Kidney epithelial cell (primary cell): ENCODE measurements around the gene CARD19. TPM values are rescaled to one million over a fixed set of nuclear protein-coding genes. Genes with fewer than 3 reads are reported as not detected.

Experiments
- DNase-seq: peaks from one replicate; pipeline ENCODE4 v3.0.0-alpha.2; 2010; ENCODE audit warnings: low read depth
- H3K27me3 ChIP-seq: 2 replicates; pipeline ENCODE4 v1.6.0; 2011; ENCODE audit warnings: low read length; ENCODE audit not compliant: control insufficient read depth, insufficient read depth
- H3K36me3 ChIP-seq: 2 replicates; pipeline ENCODE4 v1.5.1; 2011; ENCODE audit warnings: low read length; ENCODE audit not compliant: control insufficient read depth, insufficient read depth
- H3K4me3 ChIP-seq: 2 replicates; pipeline ENCODE4 v1.5.1; 2011; ENCODE audit warnings: low read depth, mild to moderate bottlenecking, control low read depth, low read length
- CTCF ChIP-seq: IDR thresholded peaks from 2 replicates; pipeline ENCODE4 v1.5.1; 2011; ENCODE audit warnings: mild to moderate bottlenecking, moderate library complexity, low read length, control low read depth, inconsistent platforms; ENCODE audit not compliant: insufficient read depth, poor library complexity, severe bottlenecking
- total RNA-seq: library from RNA; depleted of rRNA; stranded (reverse); fragments of >200 nt; gene quantifications from 2 replicates; pipeline ENCODE4 v1.2.3, GENCODE V29; 2015

Gene CARD19
- total RNA-seq, 1 donor from 2014 or later: 32.6 TPM

- Histone ChIP-seq H3K4me3 (no peak overlapping the region), H3K27me3 (no peaks in the 10 kb centered on the region), H3K36me3 (no peaks in the 10 kb centered on the region)
- no peak for DNase-seq
- peak; percentile 23 for TF ChIP-seq CTCF
Observed at GRCh38 chr9:93119953-93120845, 24.2 kb downstream of the CARD19 start.

DNA sequence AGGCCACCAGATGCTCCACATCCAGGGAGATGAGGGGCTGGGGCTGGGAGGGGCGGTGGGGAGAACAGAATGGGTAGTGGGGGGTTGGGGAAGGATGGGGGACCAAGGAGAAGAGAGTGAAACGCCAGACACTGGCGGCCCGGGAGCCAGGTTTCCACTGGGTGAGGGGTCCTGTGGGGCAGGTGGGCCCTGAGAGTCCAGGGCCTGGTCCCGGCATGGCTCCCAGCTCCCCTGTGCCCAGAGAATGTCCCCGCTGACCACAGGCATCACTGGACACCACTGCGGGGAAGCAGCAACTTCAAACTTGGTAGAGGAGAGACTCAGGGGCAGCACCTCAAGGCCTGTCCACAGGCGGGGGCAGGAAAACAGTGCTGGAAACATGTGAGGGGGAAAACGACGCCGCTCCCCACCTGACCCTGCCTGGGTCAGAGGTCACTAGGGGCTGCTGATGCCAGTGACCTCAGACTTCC lies 24.9 kb downstream of the CARD19 start:
- Histone ChIP-seq H3K36me3 (no peaks in the 10 kb centered on the region), H3K27me3 (no peaks in the 10 kb centered on the region), H3K4me3 (no peak overlapping the region)
- DNase-seq: no peak
- no peak for TF ChIP-seq CTCF

- TF ChIP-seq CTCF: no peak
- DNase-seq: no peak
- H3K4me3 ChIP-seq: no peak overlapping the region
- H3K36me3 ChIP-seq: no peaks in the 10 kb centered on the region
- no peaks in the 10 kb centered on the region for H3K27me3 ChIP-seq
Observed at GRCh38 chr9:93121316-93122241, 25.6 kb downstream of the CARD19 start.

DNA sequence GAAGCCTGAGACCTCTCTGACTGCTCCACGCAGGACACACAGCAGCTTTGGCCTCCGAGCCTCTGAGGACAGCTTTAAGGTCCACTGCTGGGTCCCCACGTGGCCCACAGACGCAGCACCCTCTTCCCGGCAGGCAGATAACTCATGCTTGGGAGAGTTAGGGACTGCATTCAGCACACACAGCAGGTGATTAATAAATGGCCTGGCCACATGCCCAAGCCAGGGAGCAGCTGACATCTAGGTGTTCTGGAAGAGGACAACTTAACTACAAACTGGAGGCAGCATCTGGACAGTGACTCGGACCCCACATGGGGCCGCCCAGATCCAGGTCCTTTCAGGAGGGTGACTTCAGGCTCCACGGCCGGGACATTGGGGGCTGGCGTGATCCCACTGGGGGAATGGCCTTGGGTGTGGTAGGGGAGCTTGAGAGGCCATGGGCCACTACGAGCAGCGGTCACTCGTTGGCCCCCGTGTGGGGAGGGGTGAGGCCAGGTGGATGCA lies 26.8 kb downstream of the CARD19 start:
- no peak for TF ChIP-seq CTCF

DNA sequence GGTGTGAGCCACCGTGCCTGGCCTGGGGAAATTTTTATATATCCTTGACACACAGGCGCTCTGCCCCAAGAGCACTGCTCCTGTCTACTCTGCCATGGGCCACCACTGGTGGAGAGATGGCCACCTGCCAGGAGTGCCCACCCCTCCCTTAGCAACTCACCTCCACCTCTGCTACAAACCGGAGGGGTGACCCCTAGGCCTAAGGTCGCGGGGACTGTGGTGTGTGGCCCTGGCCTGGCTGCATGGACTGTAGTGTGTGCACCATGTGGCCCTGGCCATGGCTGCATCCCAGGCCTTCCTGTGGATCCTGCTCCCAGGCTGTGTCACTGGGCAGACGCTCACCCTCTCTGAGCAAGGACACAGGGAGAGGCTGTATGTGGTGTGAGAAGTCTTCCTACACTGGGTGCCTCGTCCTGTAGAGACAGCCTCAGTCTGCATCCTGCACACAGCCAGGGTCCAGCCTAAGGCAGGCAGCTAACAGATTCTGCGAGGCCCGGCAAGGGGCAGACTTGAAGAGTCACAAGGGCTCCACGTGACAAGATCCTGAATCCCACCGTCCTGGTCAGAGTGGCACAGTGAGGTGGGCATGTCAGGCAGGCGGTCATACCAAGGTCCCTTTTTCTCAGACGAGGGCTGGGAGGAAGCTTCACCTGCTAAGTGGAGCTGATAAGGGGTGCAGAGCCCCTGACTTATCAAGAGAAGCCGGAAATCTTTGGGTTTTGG lies 27.7 kb downstream of the CARD19 start:
- no peak for TF ChIP-seq CTCF
- DNase-seq: no peak
- H3K36me3 ChIP-seq: no peaks in the 10 kb centered on the region

More for the DNA sequence above, 26.8 kb downstream of the CARD19 start:
- no peak for DNase-seq
- Histone ChIP-seq H3K36me3 (no peaks in the 10 kb centered on the region), H3K4me3 (no peak overlapping the region), H3K27me3 (no peaks in the 10 kb centered on the region)

More for the DNA sequence above, 27.7 kb downstream of the CARD19 start:
- no peaks in the 10 kb centered on the region for H3K27me3 ChIP-seq
- H3K4me3 ChIP-seq: no peak overlapping the region
